ENCODE data around the gene TMEM63B.

DNA sequence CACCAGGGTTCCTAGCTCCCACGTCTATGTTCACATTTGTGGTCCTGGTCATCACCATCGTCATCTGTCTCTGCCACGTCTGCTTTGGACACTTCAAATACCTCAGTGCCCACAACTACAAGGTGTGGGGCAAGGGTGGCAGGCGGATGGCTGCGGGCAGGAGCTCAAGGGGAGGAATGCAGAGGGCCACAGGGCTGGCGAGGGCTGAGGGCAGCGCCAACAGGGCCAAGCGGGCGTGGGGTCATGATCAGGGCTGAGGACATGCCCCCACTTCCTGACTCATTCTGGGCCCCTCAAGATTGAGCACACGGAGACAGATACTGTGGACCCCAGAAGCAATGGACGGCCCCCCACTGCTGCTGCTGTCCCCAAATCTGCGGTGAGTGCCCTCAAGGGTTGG, 26.7 kb downstream of the TMEM63B start:
- TF ChIP-seq POLR2A (IDR thresholded peaks at IDR 0.05) = no peak
- TF ChIP-seq, protein P1, sequence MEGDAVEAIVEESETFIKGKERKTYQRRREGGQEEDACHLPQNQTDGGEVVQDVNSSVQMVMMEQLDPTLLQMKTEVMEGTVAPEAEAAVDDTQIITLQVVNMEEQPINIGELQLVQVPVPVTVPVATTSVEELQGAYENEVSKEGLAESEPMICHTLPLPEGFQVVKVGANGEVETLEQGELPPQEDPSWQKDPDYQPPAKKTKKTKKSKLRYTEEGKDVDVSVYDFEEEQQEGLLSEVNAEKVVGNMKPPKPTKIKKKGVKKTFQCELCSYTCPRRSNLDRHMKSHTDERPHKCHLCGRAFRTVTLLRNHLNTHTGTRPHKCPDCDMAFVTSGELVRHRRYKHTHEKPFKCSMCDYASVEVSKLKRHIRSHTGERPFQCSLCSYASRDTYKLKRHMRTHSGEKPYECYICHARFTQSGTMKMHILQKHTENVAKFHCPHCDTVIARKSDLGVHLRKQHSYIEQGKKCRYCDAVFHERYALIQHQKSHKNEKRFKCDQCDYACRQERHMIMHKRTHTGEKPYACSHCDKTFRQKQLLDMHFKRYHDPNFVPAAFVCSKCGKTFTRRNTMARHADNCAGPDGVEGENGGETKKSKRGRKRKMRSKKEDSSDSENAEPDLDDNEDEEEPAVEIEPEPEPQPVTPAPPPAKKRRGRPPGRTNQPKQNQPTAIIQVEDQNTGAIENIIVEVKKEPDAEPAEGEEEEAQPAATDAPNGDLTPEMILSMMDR (IDR thresholded peaks at IDR 0.05) = no peak
